ENCODE results near the gene POGLUT2.
A peak's percentile ranks its signal among the peaks of the same experiment; 100 is the strongest.

The POGLUT2 gene

GRCh38 chr13:102825400-102825799 lies 26.6 kb upstream of the POGLUT2 start:
- ATAC-seq (replicated peaks; ENCODE audit: extremely low read depth, poor library complexity, severe bottlenecking), result no peak
- Mint-ChIP-seq H3K27ac (ENCODE audit: low read depth) (no peak overlapping the region), H3K4me3 (no peak overlapping the region), H3K9me3 (no peaks in the 10 kb centered on the region), H3K4me1 (no peaks in the 10 kb centered on the region), H3K27me3 (no peaks in the 10 kb centered on the region), H3K36me3 (ENCODE audit: insufficient read depth) (peaks cover 9% of the 10 kb centered on the region)
- no peak for DNase-seq (ENCODE audit: low spot score in 2 of 2)

- Mint-ChIP-seq H3K27me3 (no peaks in the 10 kb centered on the region), H3K4me1 (peaks cover 6% of the 10 kb centered on the region), H3K4me3 (no peak overlapping the region), H3K36me3 (ENCODE audit: insufficient read depth) (peaks cover 17% of the 10 kb centered on the region), H3K9me3 (no peaks in the 10 kb centered on the region), H3K27ac (ENCODE audit: low read depth) (no peak overlapping the region)
- no peak for DNase-seq (ENCODE audit: low spot score in 2 of 2)
- no peak for ATAC-seq (replicated peaks; ENCODE audit: extremely low read depth, poor library complexity, severe bottlenecking)
Observed at GRCh38 chr13:102817907-102818306, 19.1 kb upstream of the POGLUT2 start.

- H3K36me3 Mint-ChIP-seq (ENCODE audit: insufficient read depth), result peaks cover 15% of the 10 kb centered on the region
- no peak for ATAC-seq (replicated peaks; ENCODE audit: extremely low read depth, poor library complexity, severe bottlenecking)
Observed at GRCh38 chr13:102817241-102817640, 18.5 kb upstream of the POGLUT2 start.

DNA sequence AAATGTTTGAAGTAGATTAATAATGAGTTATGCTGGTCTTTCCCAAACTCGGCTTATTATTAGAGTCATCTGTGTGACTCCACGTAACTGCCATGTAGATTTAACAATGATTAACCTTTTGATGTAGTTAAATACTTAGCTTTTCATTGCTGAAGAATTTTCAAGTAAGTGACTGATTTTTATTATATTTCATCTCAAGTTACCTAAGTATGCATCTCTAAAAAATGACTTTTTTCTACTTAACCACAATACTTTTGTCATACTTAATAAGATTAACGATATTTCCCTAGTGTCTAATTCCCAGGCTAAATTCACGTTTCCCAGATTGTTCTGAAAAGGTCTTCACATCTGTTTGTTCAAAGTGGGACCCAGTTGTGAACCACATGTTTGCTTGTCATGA lies 17.9 kb upstream of the POGLUT2 start:
- H3K36me3 Mint-ChIP-seq (ENCODE audit: insufficient read depth), result peaks cover 13% of the 10 kb centered on the region
- ATAC-seq (replicated peaks; ENCODE audit: extremely low read depth, poor library complexity, severe bottlenecking) (no peak), DNase-seq (ENCODE audit: low spot score in 2 of 2) (no peak)
- no peaks in the 10 kb centered on the region for H3K9me3 Mint-ChIP-seq
- no peak overlapping the region for H3K27ac Mint-ChIP-seq (ENCODE audit: low read depth)
- no peak overlapping the region for H3K4me3 Mint-ChIP-seq
- H3K4me1 Mint-ChIP-seq, result peaks cover 15% of the 10 kb centered on the region
- H3K27me3 Mint-ChIP-seq, result no peaks in the 10 kb centered on the region

More at GRCh38 chr13:102817241-102817640, 18.5 kb upstream of the POGLUT2 start:
- Mint-ChIP-seq H3K27me3 (no peaks in the 10 kb centered on the region), H3K27ac (ENCODE audit: low read depth) (no peak overlapping the region), H3K4me1 (peaks cover 10% of the 10 kb centered on the region), H3K9me3 (no peaks in the 10 kb centered on the region), H3K4me3 (no peak overlapping the region)
- no peak for DNase-seq (ENCODE audit: low spot score in 2 of 2)

DNA sequence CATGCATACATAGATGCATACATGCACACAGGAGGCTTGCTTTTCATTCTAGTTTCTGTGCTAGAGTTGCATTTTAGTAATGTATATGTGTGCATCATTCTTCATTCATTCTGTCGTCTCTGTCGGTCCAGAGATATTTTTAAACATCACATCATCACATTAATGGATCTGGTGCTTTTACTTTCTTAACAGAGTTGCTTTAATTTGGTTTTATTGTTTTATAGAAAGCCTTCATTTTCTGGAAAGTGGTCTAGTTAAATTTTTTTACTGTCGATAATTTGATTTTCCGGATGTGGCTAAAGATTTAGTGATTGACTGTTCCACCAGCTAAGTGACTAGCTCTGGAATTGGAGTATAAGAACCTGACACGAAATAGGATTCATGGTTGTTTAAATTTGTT lies 17.0 kb upstream of the POGLUT2 start:
- Mint-ChIP-seq H3K27ac (ENCODE audit: low read depth) (no peak overlapping the region), H3K4me3 (no peak overlapping the region), H3K27me3 (no peaks in the 10 kb centered on the region), H3K9me3 (no peaks in the 10 kb centered on the region), H3K36me3 (ENCODE audit: insufficient read depth) (peaks cover 13% of the 10 kb centered on the region), H3K4me1 (peaks cover 15% of the 10 kb centered on the region)
- DNase-seq (ENCODE audit: low spot score in 2 of 2), result no peak
- ATAC-seq (replicated peaks; ENCODE audit: extremely low read depth, poor library complexity, severe bottlenecking), result no peak

GRCh38 chr13:102814793-102815192 lies 16.0 kb upstream of the POGLUT2 start:
- peaks cover 12% of the 10 kb centered on the region for H3K36me3 Mint-ChIP-seq (ENCODE audit: insufficient read depth)
- no peaks in the 10 kb centered on the region for H3K9me3 Mint-ChIP-seq
- no peak for ATAC-seq (replicated peaks; ENCODE audit: extremely low read depth, poor library complexity, severe bottlenecking)
- H3K27ac Mint-ChIP-seq (ENCODE audit: low read depth), result no peak overlapping the region
- H3K27me3 Mint-ChIP-seq, result no peaks in the 10 kb centered on the region
- peaks cover 20% of the 10 kb centered on the region for H3K4me1 Mint-ChIP-seq
- DNase-seq (ENCODE audit: low spot score in 2 of 2), result no peak
- H3K4me3 Mint-ChIP-seq, result no peak overlapping the region

DNA sequence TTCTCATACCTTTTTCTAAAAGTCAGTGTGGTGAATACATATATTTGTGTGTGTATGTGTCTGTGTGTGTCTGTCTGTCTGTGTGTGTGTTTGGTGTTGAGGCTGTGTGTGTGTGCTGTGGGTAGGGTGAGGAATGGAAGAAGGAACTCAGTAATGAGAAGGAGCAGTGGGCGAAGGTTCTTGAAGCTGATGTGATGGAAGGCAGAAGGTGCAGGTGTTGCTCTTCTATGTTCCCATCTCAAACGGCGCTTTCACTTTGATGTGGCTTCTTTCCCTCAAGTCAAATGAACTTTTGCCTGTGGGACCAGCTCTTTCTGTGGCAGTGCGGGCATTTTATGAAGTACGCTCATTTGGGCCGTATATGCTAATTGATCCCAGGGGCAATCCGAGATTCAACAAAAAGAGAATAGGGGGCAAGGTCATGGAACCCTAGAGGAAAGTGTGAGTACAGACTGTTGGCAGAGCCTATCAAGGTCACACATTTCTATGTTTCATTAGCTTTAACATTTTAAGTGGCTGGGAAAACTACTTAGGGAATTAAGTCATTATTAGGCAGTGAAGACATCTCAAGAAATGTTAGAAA lies 15.3 kb upstream of the POGLUT2 start:
- DNase-seq (ENCODE audit: low spot score in 2 of 2) (no peak), ATAC-seq (replicated peaks; ENCODE audit: extremely low read depth, poor library complexity, severe bottlenecking) (no peak)
- Mint-ChIP-seq H3K4me1 (peaks cover 21% of the 10 kb centered on the region), H3K4me3 (no peak overlapping the region), H3K27me3 (no peaks in the 10 kb centered on the region), H3K27ac (ENCODE audit: low read depth) (no peak overlapping the region), H3K36me3 (ENCODE audit: insufficient read depth) (peaks cover 9% of the 10 kb centered on the region), H3K9me3 (no peaks in the 10 kb centered on the region)

- Mint-ChIP-seq H3K27ac (ENCODE audit: low read depth) (no peak overlapping the region), H3K36me3 (ENCODE audit: insufficient read depth) (peaks cover 6% of the 10 kb centered on the region), H3K9me3 (no peaks in the 10 kb centered on the region), H3K4me3 (no peak overlapping the region), H3K4me1 (peaks cover 32% of the 10 kb centered on the region), H3K27me3 (no peaks in the 10 kb centered on the region)
- no peak for DNase-seq (ENCODE audit: low spot score in 2 of 2)
- no peak for ATAC-seq (replicated peaks; ENCODE audit: extremely low read depth, poor library complexity, severe bottlenecking)
Observed at GRCh38 chr13:102812611-102813287, 14.0 kb upstream of the POGLUT2 start.

- ATAC-seq (replicated peaks; ENCODE audit: extremely low read depth, poor library complexity, severe bottlenecking) (no peak), DNase-seq (ENCODE audit: low spot score in 2 of 2) (no peak)
- Mint-ChIP-seq H3K36me3 (ENCODE audit: insufficient read depth) (peaks cover 3% of the 10 kb centered on the region), H3K4me3 (no peak overlapping the region), H3K9me3 (no peaks in the 10 kb centered on the region), H3K4me1 (peaks cover 26% of the 10 kb centered on the region), H3K27me3 (no peaks in the 10 kb centered on the region), H3K27ac (ENCODE audit: low read depth) (no peak overlapping the region)
Observed at GRCh38 chr13:102807699-102808098, 8.9 kb upstream of the POGLUT2 start.

GRCh38 chr13:102805680-102806079 lies 6.9 kb upstream of the POGLUT2 start:
- no peak overlapping the region for H3K27ac Mint-ChIP-seq (ENCODE audit: low read depth)
- peaks cover 24% of the 10 kb centered on the region for H3K4me1 Mint-ChIP-seq
- H3K36me3 Mint-ChIP-seq (ENCODE audit: insufficient read depth), result peaks cover 9% of the 10 kb centered on the region
- ATAC-seq (replicated peaks; ENCODE audit: extremely low read depth, poor library complexity, severe bottlenecking) (no peak), DNase-seq (ENCODE audit: low spot score in 2 of 2) (no peak)
- no peaks in the 10 kb centered on the region for H3K27me3 Mint-ChIP-seq
- no peaks in the 10 kb centered on the region for H3K9me3 Mint-ChIP-seq
- H3K4me3 Mint-ChIP-seq, result no peak overlapping the region

DNA sequence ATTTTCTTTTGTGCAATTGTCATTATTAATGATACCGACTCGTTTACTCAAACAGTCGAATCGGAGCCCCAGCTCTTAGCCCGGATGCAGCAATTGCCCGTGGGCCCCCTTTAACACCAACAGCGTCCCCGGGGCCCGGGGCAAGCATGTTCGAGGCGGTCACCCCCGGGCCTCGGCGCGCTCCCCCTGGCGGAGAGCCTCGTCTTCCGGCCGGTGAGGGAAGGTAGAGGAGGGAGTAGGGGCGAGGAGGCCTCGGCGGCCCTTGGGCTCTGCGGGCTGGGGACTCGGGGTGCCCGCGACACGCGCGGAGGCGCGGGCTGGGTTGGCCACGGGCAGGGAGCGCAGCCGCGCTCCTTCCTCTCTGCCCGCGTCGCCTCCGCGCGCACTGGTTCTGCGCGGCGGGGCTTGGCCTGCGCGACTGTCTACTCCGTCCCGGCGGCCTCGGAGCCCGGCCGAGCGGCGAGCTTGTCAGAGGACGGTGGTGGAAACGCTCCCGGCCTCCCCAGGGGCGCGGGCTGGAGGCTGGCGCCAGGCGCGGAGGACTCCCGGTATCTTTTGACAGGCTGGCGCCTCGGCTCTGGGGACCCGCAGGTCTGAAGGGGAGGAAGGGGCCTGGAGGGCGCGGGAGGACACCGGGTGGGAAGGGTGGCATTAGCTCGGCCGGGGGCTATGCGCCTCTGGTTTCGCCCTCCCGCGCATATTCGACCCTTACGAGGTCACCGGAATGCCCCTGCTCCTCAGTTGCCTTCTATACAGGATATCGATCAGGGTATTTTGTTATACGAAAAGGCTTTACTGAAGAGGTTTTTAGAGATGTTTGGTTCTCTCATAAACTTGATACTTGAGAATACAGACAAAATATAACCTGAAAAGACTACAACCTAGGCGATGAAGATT lies 1.6 kb upstream of the POGLUT2 start:
- Mint-ChIP-seq H3K27ac (ENCODE audit: low read depth) (peak overlapping the region; percentile 77), H3K9me3 (no peaks in the 10 kb centered on the region), H3K4me3 (peak overlapping the region; percentile 90), H3K27me3 (no peaks in the 10 kb centered on the region), H3K4me1 (peaks cover 17% of the 10 kb centered on the region), H3K36me3 (ENCODE audit: insufficient read depth) (peaks cover 9% of the 10 kb centered on the region)
- DNase-seq (ENCODE audit: low spot score in 2 of 2) (peak; percentile 75 to 77), ATAC-seq (replicated peaks; ENCODE audit: extremely low read depth, poor library complexity, severe bottlenecking) (peak; percentile 84)

DNA sequence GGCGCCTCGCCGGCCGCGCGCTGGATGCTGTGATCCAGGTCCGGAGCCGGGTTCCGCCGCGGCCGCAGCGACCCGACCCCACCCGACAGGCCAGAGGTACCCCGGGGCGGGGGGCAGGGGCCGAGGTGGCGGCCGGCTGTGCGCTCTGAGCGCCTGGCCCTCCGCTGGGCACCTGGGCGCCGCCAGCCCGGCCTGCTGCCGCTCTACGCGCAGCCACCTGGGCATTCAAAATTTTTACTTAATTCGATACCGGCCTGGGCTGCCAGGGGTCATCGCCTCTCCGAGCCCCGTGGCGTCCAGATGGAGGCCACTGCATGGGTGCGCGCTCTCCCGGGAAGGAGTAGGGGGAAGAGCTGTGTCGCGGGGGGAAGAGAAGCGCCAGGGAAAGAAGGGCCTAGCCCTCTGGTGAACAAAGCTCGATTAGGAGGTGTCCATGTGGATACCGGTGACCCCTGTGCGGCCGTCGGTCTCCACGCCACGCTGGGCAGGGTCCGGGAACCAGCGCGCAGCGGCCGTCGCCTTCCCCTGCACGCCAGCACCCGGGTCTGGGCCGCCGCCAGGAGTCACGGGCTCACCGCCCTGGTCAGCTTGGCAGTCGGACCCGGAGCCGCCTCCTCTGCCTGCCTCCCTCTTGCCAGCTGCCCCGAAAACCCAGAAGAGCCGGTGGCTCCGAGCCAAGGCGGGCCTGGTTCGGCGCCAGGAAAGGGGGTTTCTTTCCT lies 809 bp upstream of the POGLUT2 start:
- peaks cover 11% of the 10 kb centered on the region for H3K36me3 Mint-ChIP-seq (ENCODE audit: insufficient read depth)
- ATAC-seq (replicated peaks; ENCODE audit: extremely low read depth, poor library complexity, severe bottlenecking) (no peak), DNase-seq (ENCODE audit: low spot score in 2 of 2) (no peak)
- peaks cover 17% of the 10 kb centered on the region for H3K4me1 Mint-ChIP-seq
- peak overlapping the region; percentile 77 for H3K27ac Mint-ChIP-seq (ENCODE audit: low read depth)
- H3K27me3 Mint-ChIP-seq, result no peaks in the 10 kb centered on the region
- H3K4me3 Mint-ChIP-seq, result peak overlapping the region; percentile 90
- no peaks in the 10 kb centered on the region for H3K9me3 Mint-ChIP-seq
